ENCODE results near the gene DNASE1L2.

DNASE1L2 gene

GRCh38 chr16:2287916-2288547 is 51.8 kb downstream of the DNASE1L2 start:
- DNase-seq (ENCODE audit: low read depth in 2 of 2): no peak
